Measurements from ENCODE around the gene ZNF646. TPM values are rescaled to one million over a fixed set of nuclear protein-coding genes. Genes with fewer than 3 reads are reported as not detected.

ZNF646 gene
- total and polyA plus RNA-seq, 2 of the 13 experiments (the other 11 are each of a cell fraction or from before 2014, with no cell fraction given) = 3.4 to 10.9 TPM

DNA sequence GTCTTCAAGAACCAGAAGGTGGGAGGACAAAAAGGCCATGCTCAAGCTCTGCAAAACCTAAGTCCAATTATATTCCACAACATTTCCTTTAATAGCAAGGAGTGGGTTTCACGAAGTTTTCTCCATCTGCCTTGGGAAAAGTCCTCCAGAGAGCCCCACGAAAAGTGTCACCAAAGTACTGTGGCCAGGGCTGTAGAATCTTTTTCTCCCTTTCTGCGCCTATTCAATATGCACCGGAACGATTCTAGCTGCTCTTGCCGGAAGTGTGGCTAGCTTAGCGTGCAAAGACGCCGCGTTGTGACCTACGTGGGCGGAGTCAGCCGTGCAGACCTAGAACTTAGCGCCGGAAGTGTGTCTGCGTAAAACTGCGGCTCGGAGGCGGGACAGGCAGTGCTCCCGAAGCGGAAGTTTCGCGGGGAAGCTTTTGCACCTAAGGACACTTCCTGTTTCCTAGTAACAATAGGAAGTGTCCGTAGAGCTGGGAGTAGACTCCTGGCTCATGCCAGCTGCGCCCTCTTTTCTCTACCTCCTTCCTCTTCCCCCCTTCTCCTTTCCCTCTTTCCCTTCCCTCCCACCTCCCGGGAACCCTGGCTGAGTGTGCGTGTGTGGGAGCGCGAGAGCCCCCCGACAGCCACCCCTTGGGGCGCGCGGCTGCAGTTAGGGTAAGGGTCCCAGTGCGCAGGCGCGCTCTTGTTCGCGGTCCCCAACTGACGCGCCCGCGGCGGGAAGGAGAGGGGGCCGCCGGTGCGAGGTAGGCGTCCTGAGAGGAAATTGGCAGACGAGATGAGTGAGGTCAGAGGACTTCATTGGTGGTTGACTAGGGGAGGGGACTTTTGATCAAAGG lies at the start of gene ZNF646, which contains the start of gene ZNF668 (continued):
- TF ChIP-seq, protein P1, sequence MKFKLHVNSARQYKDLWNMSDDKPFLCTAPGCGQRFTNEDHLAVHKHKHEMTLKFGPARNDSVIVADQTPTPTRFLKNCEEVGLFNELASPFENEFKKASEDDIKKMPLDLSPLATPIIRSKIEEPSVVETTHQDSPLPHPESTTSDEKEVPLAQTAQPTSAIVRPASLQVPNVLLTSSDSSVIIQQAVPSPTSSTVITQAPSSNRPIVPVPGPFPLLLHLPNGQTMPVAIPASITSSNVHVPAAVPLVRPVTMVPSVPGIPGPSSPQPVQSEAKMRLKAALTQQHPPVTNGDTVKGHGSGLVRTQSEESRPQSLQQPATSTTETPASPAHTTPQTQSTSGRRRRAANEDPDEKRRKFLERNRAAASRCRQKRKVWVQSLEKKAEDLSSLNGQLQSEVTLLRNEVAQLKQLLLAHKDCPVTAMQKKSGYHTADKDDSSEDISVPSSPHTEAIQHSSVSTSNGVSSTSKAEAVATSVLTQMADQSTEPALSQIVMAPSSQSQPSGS (CRISPR knock-in tag; IDR thresholded peaks at IDR 0.05) = peak; percentile 85; the same call in 1 of the 2 replicates
- peak; percentile 92 for TF ChIP-seq ZNF383 (CRISPR knock-in tag; IDR thresholded peaks at IDR 0.05; ENCODE audit: borderline replicate concordance)
- peak; percentile 65 for TF ChIP-seq TAF1 (CRISPR knock-in tag; IDR thresholded peaks at IDR 0.05)
- peak; percentile 90 for TF ChIP-seq HNRNPK (IDR thresholded peaks at IDR 0.05; ENCODE audit: low read depth, low read length, poor library complexity, severe bottlenecking)
- TF ChIP-seq ZNF850 (CRISPR knock-in tag; conservative IDR thresholded peaks at IDR 0.05) = no peak
- peak; percentile 89 for TF ChIP-seq ZNF230 (CRISPR knock-in tag; IDR thresholded peaks at IDR 0.05)
- peak; percentile 92 for TF ChIP-seq TGIF2 (CRISPR knock-in tag; IDR thresholded peaks at IDR 0.05)
- TF ChIP-seq ZNF598 (CRISPR knock-in tag; IDR thresholded peaks at IDR 0.05; ENCODE audit: borderline replicate concordance) = peak; percentile 85
- TF ChIP-seq ZNF354B (CRISPR knock-in tag; IDR thresholded peaks at IDR 0.05) = peak; percentile 75; the same call in 1 of the 2 replicates
- TF ChIP-seq MLLT10 (CRISPR knock-in tag; IDR thresholded peaks at IDR 0.05) = no peak
- TF ChIP-seq, protein P2, sequence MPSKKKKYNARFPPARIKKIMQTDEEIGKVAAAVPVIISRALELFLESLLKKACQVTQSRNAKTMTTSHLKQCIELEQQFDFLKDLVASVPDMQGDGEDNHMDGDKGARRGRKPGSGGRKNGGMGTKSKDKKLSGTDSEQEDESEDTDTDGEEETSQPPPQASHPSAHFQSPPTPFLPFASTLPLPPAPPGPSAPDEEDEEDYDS (CRISPR knock-in tag; IDR thresholded peaks at IDR 0.05) = peak; percentile 87
- TF ChIP-seq, protein P3, sequence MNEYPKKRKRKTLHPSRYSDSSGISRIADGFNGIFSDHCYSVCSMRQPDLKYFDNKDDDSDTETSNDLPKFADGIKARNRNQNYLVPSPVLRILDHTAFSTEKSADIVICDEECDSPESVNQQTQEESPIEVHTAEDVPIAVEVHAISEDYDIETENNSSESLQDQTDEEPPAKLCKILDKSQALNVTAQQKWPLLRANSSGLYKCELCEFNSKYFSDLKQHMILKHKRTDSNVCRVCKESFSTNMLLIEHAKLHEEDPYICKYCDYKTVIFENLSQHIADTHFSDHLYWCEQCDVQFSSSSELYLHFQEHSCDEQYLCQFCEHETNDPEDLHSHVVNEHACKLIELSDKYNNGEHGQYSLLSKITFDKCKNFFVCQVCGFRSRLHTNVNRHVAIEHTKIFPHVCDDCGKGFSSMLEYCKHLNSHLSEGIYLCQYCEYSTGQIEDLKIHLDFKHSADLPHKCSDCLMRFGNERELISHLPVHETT (CRISPR knock-in tag; conservative IDR thresholded peaks at IDR 0.05) = peak; percentile 80
- TF ChIP-seq, protein P4, sequence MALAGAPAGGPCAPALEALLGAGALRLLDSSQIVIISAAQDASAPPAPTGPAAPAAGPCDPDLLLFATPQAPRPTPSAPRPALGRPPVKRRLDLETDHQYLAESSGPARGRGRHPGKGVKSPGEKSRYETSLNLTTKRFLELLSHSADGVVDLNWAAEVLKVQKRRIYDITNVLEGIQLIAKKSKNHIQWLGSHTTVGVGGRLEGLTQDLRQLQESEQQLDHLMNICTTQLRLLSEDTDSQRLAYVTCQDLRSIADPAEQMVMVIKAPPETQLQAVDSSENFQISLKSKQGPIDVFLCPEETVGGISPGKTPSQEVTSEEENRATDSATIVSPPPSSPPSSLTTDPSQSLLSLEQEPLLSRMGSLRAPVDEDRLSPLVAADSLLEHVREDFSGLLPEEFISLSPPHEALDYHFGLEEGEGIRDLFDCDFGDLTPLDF (CRISPR knock-in tag; IDR thresholded peaks at IDR 0.05) = peak; percentile 94
- TF ChIP-seq, protein P5, sequence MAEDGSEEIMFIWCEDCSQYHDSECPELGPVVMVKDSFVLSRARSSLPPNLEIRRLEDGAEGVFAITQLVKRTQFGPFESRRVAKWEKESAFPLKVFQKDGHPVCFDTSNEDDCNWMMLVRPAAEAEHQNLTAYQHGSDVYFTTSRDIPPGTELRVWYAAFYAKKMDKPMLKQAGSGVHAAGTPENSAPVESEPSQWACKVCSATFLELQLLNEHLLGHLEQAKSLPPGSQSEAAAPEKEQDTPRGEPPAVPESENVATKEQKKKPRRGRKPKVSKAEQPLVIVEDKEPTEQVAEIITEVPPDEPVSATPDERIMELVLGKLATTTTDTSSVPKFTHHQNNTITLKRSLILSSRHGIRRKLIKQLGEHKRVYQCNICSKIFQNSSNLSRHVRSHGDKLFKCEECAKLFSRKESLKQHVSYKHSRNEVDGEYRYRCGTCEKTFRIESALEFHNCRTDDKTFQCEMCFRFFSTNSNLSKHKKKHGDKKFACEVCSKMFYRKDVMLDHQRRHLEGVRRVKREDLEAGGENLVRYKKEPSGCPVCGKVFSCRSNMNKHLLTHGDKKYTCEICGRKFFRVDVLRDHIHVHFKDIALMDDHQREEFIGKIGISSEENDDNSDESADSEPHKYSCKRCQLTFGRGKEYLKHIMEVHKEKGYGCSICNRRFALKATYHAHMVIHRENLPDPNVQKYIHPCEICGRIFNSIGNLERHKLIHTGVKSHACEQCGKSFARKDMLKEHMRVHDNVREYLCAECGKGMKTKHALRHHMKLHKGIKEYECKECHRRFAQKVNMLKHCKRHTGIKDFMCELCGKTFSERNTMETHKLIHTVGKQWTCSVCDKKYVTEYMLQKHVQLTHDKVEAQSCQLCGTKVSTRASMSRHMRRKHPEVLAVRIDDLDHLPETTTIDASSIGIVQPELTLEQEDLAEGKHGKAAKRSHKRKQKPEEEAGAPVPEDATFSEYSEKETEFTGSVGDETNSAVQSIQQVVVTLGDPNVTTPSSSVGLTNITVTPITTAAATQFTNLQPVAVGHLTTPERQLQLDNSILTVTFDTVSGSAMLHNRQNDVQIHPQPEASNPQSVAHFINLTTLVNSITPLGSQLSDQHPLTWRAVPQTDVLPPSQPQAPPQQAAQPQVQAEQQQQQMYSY (CRISPR knock-in tag; IDR thresholded peaks at IDR 0.05) = peak; percentile 77
- peak; percentile 80 for TF ChIP-seq ZNF777 (CRISPR knock-in tag; IDR thresholded peaks at IDR 0.05)
- TF ChIP-seq KAT8 (CRISPR knock-in tag; IDR thresholded peaks at IDR 0.05) = peak; percentile 99
- TF ChIP-seq TP53 (CRISPR knock-in tag; conservative IDR thresholded peaks at IDR 0.05) = peak; percentile 60; the same call in 1 of the 2 replicates
- TF ChIP-seq ZNF326 (CRISPR knock-in tag; IDR thresholded peaks at IDR 0.05; ENCODE audit: borderline replicate concordance) = no peak
- TF ChIP-seq ZNF747 (CRISPR knock-in tag; IDR thresholded peaks at IDR 0.05; ENCODE audit: borderline replicate concordance) = peak; percentile 31; the same call in 1 of the 2 replicates
- TF ChIP-seq FIP1L1 (IDR thresholded peaks at IDR 0.05; ENCODE audit: borderline replicate concordance, insufficient read depth, low read depth, low read length) = peak; percentile 96; the same call in 1 of the 2 replicates
